NCI-H1092 treated with DMSO at 0.1 percent for 48 hours (cell line): ENCODE data around the gene MEPE.
"Not testable (repeated sequence)": the region's sequence is repeated elsewhere in the genome, so short reads cannot be mapped to it uniquely, and the experiment has no call there.

Source experiments
- DNase-seq: peaks from one replicate; lab custom pipeline; 2025; lab: John Stamatoyannopoulos, UW

The MEPE gene

DNA sequence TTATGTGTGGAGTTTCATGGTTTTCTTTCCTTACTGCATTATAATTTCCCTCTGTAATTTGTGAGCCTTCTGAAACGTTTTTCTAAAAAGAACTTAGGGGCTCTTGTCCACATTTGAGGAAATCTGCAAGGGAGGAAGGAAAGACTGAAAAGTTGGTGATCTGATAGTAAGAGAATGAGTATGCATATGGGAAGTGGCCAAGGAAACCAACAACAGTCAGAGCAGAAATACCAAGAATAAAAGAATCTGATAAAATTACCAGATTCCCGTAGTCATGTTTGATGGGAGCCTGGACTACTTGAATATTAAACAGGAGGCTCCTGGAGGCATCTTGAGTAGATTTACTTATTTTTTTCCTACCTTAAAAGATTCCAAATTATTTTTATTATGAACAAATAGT lies 50.1 kb downstream of the MEPE start:
- no peak for DNase-seq

DNA sequence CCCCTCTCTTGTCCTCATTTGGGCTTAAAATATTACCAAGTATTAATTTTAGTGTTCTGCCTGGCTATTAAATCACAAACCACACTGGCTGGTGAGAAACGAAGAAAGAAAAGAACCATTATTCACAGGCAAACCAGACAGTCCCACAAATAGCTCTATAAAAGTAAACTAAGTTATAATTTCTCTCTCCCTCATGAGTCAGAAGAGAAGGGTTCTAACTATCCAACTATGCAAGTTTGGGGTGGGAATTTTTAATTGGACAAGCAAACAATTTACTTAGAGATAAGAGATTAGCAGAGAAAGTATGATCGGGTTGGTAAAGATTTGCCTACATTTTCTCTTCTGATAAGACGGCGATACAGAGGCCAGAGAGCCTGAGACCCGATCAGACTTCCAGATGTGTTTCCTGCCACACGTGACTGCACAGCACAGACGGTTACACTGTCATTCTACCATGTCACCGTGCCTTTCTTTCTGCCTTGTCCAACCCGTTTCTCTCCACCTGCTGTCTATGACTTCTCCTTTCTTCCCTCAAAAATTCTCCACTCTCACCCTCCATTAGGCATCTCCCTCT lies 52.3 kb downstream of the MEPE start:
- no peak for DNase-seq

DNA sequence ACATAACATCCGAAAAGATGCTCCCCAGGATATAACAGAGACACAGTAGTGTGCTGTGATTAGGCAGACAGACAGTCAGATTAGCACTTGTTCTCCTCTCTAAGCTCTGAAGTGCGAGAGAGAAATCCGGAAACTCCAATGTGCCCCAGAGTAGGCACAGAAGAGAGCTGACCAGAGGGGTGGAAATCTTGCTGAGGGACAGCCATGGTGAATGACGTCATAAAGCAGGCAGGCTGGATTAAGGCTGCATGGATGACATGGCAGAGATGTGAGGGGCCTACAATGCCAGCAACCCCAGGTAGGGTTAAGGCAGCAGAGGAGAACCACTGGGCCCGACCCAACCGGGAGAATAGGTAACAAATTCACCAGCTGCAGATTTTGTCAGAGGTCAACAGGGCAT lies 53.3 kb downstream of the MEPE start:
- no peak for DNase-seq

DNA sequence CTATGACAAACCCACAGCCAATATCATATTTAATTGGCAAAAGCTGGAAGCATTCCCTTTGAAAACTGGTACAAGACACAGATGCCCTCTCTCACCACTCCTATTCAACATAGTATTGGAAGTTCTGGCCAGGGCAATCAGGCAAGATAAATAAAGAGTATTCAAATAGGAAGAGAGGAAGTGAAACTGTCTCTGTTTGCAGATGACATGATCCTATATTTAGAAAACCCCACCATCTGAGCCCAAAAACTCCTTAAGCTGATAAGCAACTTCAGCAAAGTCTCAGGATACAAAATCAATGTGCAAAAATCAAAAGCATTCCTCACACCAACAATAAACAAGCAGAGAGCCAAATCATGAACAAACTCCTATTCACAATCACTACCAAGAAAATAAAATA lies 58.0 kb downstream of the MEPE start:
- not testable (repeated sequence) for DNase-seq

DNA sequence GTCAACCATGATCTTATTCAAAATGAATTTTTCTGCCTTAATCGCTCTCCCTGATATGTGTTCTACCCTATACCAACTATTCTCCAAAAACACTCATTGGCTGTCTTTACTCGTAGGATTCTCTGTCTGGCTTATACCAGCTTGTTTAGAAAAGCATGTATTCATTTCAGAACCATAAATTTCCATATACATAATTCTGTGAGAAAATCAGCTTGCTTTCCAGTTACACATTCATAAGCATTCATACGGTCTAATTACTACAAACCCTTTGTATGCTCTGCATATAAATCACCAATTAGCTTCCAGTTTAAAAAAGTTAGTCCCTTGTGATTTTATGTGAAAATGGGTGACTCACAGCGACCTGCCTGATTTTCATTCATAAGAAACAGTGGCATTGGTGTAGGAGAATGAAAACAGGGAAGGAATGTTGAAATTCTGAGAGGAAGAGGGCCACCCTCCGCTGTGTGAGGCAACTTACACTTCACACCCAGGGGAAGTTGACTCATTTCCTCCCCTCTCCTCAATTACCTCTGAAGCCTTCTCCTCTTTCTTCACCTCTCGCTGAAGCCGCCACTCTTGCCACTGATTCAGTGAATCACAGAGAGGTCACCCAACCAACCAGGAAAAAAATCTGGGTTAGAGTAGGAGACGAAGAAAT lies 63.3 kb downstream of the MEPE start:
- no peak for DNase-seq
